Body of pancreas (tissue), 4 donors: Measurements from ENCODE around the gene FIBP. TPM values are rescaled to one million over a fixed set of nuclear protein-coding genes. Genes with fewer than 3 reads are reported as not detected.

Source experiments
- ATAC-seq: fragments of 150-250 bp; one replicate; pipeline ENCODE4 v1.9.1; 2016
- DNase-seq, 4 donors: peaks; one replicate each; pipeline ENCODE4 v3.0.0-alpha.2; 2019
- H3K27ac ChIP-seq, 4 donors: fragments of 200-600 bp; sonication (generic); 1 replicate in 3 of 4; 2 replicates in 1 of 4; pipeline versions ENCODE4 v1.5.1 to v1.6.1; 2016 to 2019; ENCODE audit warnings: mild to moderate bottlenecking in 1 of 4, mixed read lengths in 1 of 4, moderate library complexity in 1 of 4
- H3K27me3 ChIP-seq, 2 donors: fragments of 200-600 bp; sonication (generic); one replicate each; pipeline ENCODE4 v1.6.0; 2016; ENCODE audit warnings: mild to moderate bottlenecking in 1 of 2
- H3K36me3 ChIP-seq, 2 donors: fragments of 200-600 bp; sonication (generic); replicated peaks in 1 of 2; 2 replicates each; pipeline ENCODE4 v1.5.1; 2016; ENCODE audit warnings: low read depth in 2 of 2; ENCODE audit not compliant: insufficient read depth in 1 of 2
- H3K4me1 ChIP-seq: fragments of 200-600 bp; sonication (generic); one replicate; pipeline ENCODE4 v1.6.0; 2016
- H3K4me3 ChIP-seq, 2 donors: fragments of 200-600 bp; sonication (generic); 1 replicate in 1 of 2; 2 replicates in 1 of 2; pipeline ENCODE4 v1.5.1; 2016 to 2019
- H3K9me3 ChIP-seq, 3 donors: fragments of 200-600 bp; sonication (generic); 1 replicate in 2 of 3; 2 replicates in 1 of 3; pipeline ENCODE4 v1.5.1; 2016
- CTCF ChIP-seq, 7 experiments: fragments of 450-650 bp in 4 of 7; fragments of 200-600 bp in 3 of 7; sonication (generic) in 3 of 7; IDR thresholded peaks; one replicate each; pipeline ENCODE4 v1.5.1; 2016 to 2019; ENCODE audit warnings: antibody characterized with exemption in 7 of 7
- POLR2A ChIP-seq, 3 donors: fragments of 450-650 bp; IDR thresholded peaks; one replicate each; pipeline ENCODE4 v1.6.1; 2016; ENCODE audit warnings: antibody characterized with exemption in 3 of 3, mild to moderate bottlenecking in 2 of 3
- WGBS, 2 donors: methylation state at CpG; one replicate each; pipeline ENCODE4 v1.1.5; 2017; 5-methylcytosine and 5-hydroxymethylcytosine counted together
- intact Hi-C: fragments of 100-400 bp; cut with DNase I; formaldehyde crosslinking; loops from one replicate; pipeline ENCODE4 v1.15.1; 2023
- total RNA-seq, 2 donors: library from RNA; depleted of rRNA; stranded (reverse); fragments of >200 nt; gene quantifications; one replicate each; pipeline ENCODE4 v1.1.0, GENCODE V29; 2016

FIBP gene
- total RNA-seq, 2 donors from 2014 or later, result 40.2 to 49.5 TPM

DNA sequence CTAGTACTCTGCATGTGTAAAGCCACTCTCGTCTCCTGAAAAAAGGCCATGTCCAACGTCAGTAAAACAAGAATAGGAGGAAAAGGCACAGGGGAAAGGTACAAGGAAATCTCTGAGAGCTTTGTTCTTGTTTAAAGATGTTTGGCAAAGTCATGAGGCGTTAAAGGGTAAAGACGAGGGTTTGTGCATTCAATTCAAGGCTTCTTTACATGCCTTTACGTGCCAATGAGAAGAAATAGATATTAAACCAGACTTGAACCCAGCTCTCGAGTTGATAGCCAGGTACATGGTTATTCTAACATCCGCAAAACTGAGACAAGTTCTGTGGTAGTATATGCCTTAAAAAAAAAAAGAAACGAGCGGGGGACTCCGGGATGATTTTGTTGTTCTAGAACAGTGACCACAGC is 29.6 kb downstream of the FIBP start:
- TF ChIP-seq CTCF (IDR thresholded peaks at IDR 0.05), result no peak
- no peak for TF ChIP-seq POLR2A (IDR thresholded peaks at IDR 0.05)
- Histone ChIP-seq H3K36me3 (peaks cover 8 to 23% of the 10 kb centered on the region in 2 donors), H3K4me3 (peak overlapping the region in 1 of 2 donors; percentile 18), H3K9me3 (no peaks in the 10 kb centered on the region), H3K27ac (peak overlapping the region; percentile 92 to 96 (median 92)), H3K4me1 (peaks cover 51% of the 10 kb centered on the region), H3K27me3 (no peaks in the 10 kb centered on the region)
- DNase-seq (no peak), ATAC-seq (no peak)
- 0 to 1% methylated on average over 10 of the region's 10 CpGs for WGBS, 2 donors
- intact Hi-C loops, result no loop called here

DNA sequence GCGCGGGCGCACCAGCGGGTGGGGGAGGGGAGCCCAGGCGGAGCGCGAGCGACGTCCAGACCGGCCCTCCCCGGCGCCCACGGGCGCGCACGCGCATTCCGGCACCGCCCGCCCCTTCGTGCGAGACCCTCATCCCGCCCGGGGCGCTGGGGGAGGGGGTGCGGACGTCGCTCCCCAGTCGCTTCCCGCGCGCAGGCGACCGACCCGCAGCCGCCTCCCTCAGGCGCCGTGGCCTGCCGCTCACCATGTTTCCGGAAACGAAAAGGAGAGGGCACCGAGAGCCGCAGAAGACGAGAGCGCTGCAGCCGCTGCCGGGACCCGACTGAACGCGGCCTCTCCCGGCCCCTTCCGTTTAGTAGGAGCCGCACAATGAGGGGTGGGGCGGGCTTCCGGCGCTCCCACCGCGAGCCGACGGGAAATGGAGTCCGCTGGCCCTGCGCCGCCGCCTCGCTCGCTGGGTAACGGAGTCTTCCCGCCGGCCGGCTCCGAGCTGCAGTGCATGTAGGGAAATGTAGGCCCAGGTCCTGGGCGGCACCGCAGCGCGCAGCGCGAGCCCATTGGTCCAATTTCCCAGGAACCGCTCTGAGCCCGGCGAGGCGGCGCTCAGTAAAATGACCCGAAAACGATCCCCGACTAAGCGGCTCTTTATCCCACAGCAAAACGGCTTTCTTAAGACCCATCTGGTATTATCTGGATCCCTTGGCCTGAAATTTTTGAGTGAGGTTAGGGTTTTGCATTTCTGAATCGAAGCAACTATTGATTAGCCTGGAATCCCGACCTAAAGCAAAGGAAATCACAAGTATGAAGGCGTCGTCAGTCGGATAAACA is 30.2 kb downstream of the FIBP start, which contains the start of gene CFL1:
CFL1 (minus strand) TSS at position 328 of the 828 bp plus-strand sequence; CDS start at position 247, 81 bp downstream.
- intact Hi-C loops, result no loop called here
- ATAC-seq (peak; percentile 80), DNase-seq (peak; percentile 98 to 99 (median 99))
- Histone ChIP-seq H3K9me3 (no peaks in the 10 kb centered on the region), H3K4me1 (peaks cover 51% of the 10 kb centered on the region), H3K4me3 (peak within 1 kb of the TSS; percentile 56 to 74), H3K36me3 (peaks cover 8 to 21% of the 10 kb centered on the region in 2 donors), H3K27ac (peak within 1 kb of the TSS; percentile 92 to 96 (median 92)), H3K27me3 (no peaks in the 10 kb centered on the region)
- TF ChIP-seq POLR2A (IDR thresholded peaks at IDR 0.05) (peak; percentile 97 to 99 (median 99)), CTCF (IDR thresholded peaks at IDR 0.05) (peak in 1 of 7 experiments; percentile 22)
- 0 to 1% methylated on average over 17 to 80 of the region's 92 CpGs for WGBS, 2 donors

DNA sequence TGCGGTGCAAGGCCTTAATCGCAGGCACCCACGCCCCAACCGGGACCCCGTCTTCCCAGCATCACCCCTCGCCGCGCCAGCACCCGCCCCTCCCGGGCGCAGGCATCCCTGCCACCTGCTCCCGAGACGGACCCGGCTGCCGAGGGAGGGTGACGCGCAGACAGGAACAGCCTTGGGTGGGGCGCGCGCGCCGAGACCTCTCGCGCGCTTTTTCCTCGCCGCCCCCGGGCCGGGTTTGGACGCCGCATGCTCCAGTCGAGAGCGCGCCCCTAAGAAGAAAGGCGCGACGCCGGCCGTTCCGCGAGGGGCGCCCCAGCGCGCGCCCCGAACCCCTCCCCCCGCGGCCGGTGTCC is 30.8 kb downstream of the FIBP start:
- Histone ChIP-seq H3K27ac (peak overlapping the region; percentile 83 to 93 (median 92)), H3K4me3 (peak overlapping the region; percentile 56 to 74), H3K36me3 (peaks cover 8 to 23% of the 10 kb centered on the region in 2 donors), H3K27me3 (no peaks in the 10 kb centered on the region), H3K9me3 (no peaks in the 10 kb centered on the region), H3K4me1 (peaks cover 51% of the 10 kb centered on the region)
- WGBS, 2 donors, result 0% methylated on average over 33 of the region's 49 CpGs; no CpG with 5 or more reads in 1 of the 2 donors
- TF ChIP-seq POLR2A (IDR thresholded peaks at IDR 0.05) (no peak), CTCF (IDR thresholded peaks at IDR 0.05) (no peak)
- intact Hi-C loops, result no loop called here
- no peak for ATAC-seq
- peak; percentile 39 to 58 (median 44) for DNase-seq

- H3K36me3 ChIP-seq, result peaks cover 8 to 26% of the 10 kb centered on the region in 2 donors
- ATAC-seq, result peak; percentile 31
- peak overlapping the region; percentile 83 to 93 (median 92) for H3K27ac ChIP-seq
- DNase-seq, result peak; percentile 73 to 84 (median 78)
- peaks cover 48% of the 10 kb centered on the region for H3K4me1 ChIP-seq
- H3K4me3 ChIP-seq, result peak overlapping the region; percentile 56 to 74
- TF ChIP-seq CTCF (IDR thresholded peaks at IDR 0.05) (peak in 1 of 7 experiments; percentile 5), POLR2A (IDR thresholded peaks at IDR 0.05) (peak; percentile 30 to 56 (median 49))
- no peaks in the 10 kb centered on the region for H3K9me3 ChIP-seq
- WGBS, 2 donors, result 1 to 50% methylated on average over 2 to 49 of the region's 57 CpGs
- H3K27me3 ChIP-seq, result no peaks in the 10 kb centered on the region
- intact Hi-C loops, result no loop called here
These were observed 31.4 kb downstream of the FIBP start for GRCh38 chr11:65856689-65857499.
